Fibroblast of peridontal ligament (primary cell): ENCODE measurements around the gene CCDC192.
A peak's percentile ranks its signal among the peaks of the same experiment; 100 is the strongest.
"Not testable (repeated sequence)": the region's sequence is repeated elsewhere in the genome, so short reads cannot be mapped to it uniquely, and the experiment has no call there.

Experiments
- DNase-seq: peaks from one replicate; pipeline ENCODE4 v3.0.0-alpha.2; 2010; ENCODE audit errors: extremely low read depth

CCDC192 gene

GRCh38 chr5:127702926-127703561 lies at the start of gene CCDC192:
Gene CCDC192, plus strand, starts transcription at chr5:127703391. Its CDS starts 55 bp downstream, at chr5:127703446.
- DNase-seq = no peak

- DNase-seq = no peak
Measured at GRCh38 chr5:127656825-127657224, 46.4 kb upstream of the CCDC192 start.

GRCh38 chr5:127660047-127660733 lies 43.0 kb upstream of the CCDC192 start:
- no peak for DNase-seq

- DNase-seq = no peak
Measured at GRCh38 chr5:127664093-127664492, 39.1 kb upstream of the CCDC192 start.

- DNase-seq = peak; percentile 45
Measured at GRCh38 chr5:127665641-127666040, 37.5 kb upstream of the CCDC192 start.

- peak; percentile 69 for DNase-seq
Measured at GRCh38 chr5:127666043-127666716, 37.0 kb upstream of the CCDC192 start.

GRCh38 chr5:127667926-127668325 lies 35.3 kb upstream of the CCDC192 start:
- no peak for DNase-seq

- no peak for DNase-seq
Measured at GRCh38 chr5:127671218-127671617, 32.0 kb upstream of the CCDC192 start.

GRCh38 chr5:127673117-127673800 lies 29.9 kb upstream of the CCDC192 start:
- DNase-seq = no peak

- not testable (repeated sequence) for DNase-seq
Measured at GRCh38 chr5:127676951-127677350, 26.2 kb upstream of the CCDC192 start.

GRCh38 chr5:127679691-127680330 lies 23.4 kb upstream of the CCDC192 start:
- DNase-seq = not testable (repeated sequence)

GRCh38 chr5:127680595-127680994 lies 22.6 kb upstream of the CCDC192 start:
- no peak for DNase-seq

- DNase-seq = no peak
Measured at GRCh38 chr5:127683008-127683407, 20.2 kb upstream of the CCDC192 start.

- no peak for DNase-seq
Measured at GRCh38 chr5:127684726-127685467, 18.3 kb upstream of the CCDC192 start.

- DNase-seq = no peak
Measured at GRCh38 chr5:127685662-127686061, 17.5 kb upstream of the CCDC192 start.

GRCh38 chr5:127686424-127686823 lies 16.8 kb upstream of the CCDC192 start:
- DNase-seq = no peak

GRCh38 chr5:127694518-127695171 lies 8.5 kb upstream of the CCDC192 start:
- no peak for DNase-seq

- DNase-seq = no peak
Measured at GRCh38 chr5:127695346-127695745, 7.8 kb upstream of the CCDC192 start.

- DNase-seq = no peak
Measured at GRCh38 chr5:127696683-127697082, 6.5 kb upstream of the CCDC192 start.

GRCh38 chr5:127697894-127698600 lies 5.1 kb upstream of the CCDC192 start:
- no peak for DNase-seq
